Gastroesophageal sphincter (tissue), 3 donors: ENCODE results near the gene TTC5.

ENCODE experiments used
- CTCF ChIP-seq, 4 experiments: fragments of 200-600 bp in 2 of 4; fragments of 450-650 bp in 2 of 4; sonication (generic) in 1 of 4; IDR thresholded peaks; one replicate each; pipeline ENCODE4 v1.5.1; 2017 to 2019; ENCODE audit warnings: antibody characterized with exemption in 4 of 4, mild to moderate bottlenecking in 2 of 4, moderate library complexity in 2 of 4
- EP300 ChIP-seq: sonication (generic); formaldehyde crosslinking; IDR thresholded peaks from one replicate; pipeline ENCODE4 v1.6.1; 2017; ENCODE audit warnings: antibody characterized with exemption, mild to moderate bottlenecking
- POLR2A ChIP-seq, 2 donors: fragments of 450-650 bp; IDR thresholded peaks; one replicate each; pipeline ENCODE4 v1.6.1; 2017; ENCODE audit warnings: antibody characterized with exemption in 2 of 2, mild to moderate bottlenecking in 2 of 2, moderate library complexity in 1 of 2
- POLR2AphosphoS5 ChIP-seq: sonication (generic); formaldehyde crosslinking; IDR thresholded peaks from one replicate; pipeline ENCODE4 v1.6.1; 2017; ENCODE audit warnings: antibody characterized with exemption

GRCh38 chr14:20345366-20345765 is 39.6 kb upstream of the TTC5 start:
- TF ChIP-seq CTCF (IDR thresholded peaks at IDR 0.05) (no peak), POLR2AphosphoS5 (no peak), POLR2A (IDR thresholded peaks at IDR 0.05) (no peak), EP300 (no peak)
